ENCODE results near the gene TMEM80.

- TF ChIP-seq TAF1 (IDR thresholded peaks at IDR 0.05; ENCODE audit: low read depth, low read length) (no peak), CTCF (IDR thresholded peaks at IDR 0.05; ENCODE audit: control extremely low read depth in 1 of 3, insufficient read depth in 1 of 3, low read depth in 1 of 3, low read length in 3 of 3) (no peak), EZH2 (IDR thresholded peaks at IDR 0.05; ENCODE audit: low read depth, low read length, severe bottlenecking) (no peak), POLR2A (IDR thresholded peaks at IDR 0.05; ENCODE audit: control extremely low read depth in 1 of 2, low read depth in 2 of 2, low read length in 2 of 2) (no peak), SUZ12 (IDR thresholded peaks at IDR 0.05; ENCODE audit: low read length) (no peak), SRF (IDR thresholded peaks at IDR 0.05; ENCODE audit: low read depth, low read length) (no peak), EP300 (IDR thresholded peaks at IDR 0.05; ENCODE audit: borderline replicate concordance in 1 of 2, low read depth in 2 of 2, low read length in 2 of 2) (no peak), NRF1 (IDR thresholded peaks at IDR 0.05; ENCODE audit: low read depth, low read length) (no peak), RNF2 (IDR thresholded peaks at IDR 0.05; ENCODE audit: borderline replicate concordance, low read depth, low read length, missing control alignments, poor library complexity, severe bottlenecking) (no peak)
These were observed 12.3 kb downstream of the TMEM80 start for GRCh38 chr11:707817-708420.
